ENCODE data around the gene OR4D2.

The OR4D2 gene

GRCh38 chr17:58184308-58184985 lies 17.7 kb downstream of the OR4D2 start (continued):
- TF ChIP-seq ZSCAN4 (tag by site-specific recombination; IDR thresholded peaks at IDR 0.05), result no peak
- TF ChIP-seq GLIS1 (tag by site-specific recombination; IDR thresholded peaks at IDR 0.05), result peak; percentile 82
- TF ChIP-seq ZNF274 (IDR thresholded peaks at IDR 0.05; ENCODE audit: low read length), result no peak
- no peak for TF ChIP-seq ZNF274 (tag by site-specific recombination; IDR thresholded peaks at IDR 0.05; ENCODE audit: borderline replicate concordance)
- TF ChIP-seq ZNF600 (tag by site-specific recombination; IDR thresholded peaks at IDR 0.05), result peak; percentile 51; the same call in 1 of the 2 replicates
- TF ChIP-seq SCRT2 (tag by site-specific recombination; IDR thresholded peaks at IDR 0.05), result peak; percentile 41; the same call in 1 of the 2 replicates
- TF ChIP-seq SP2 (tag by site-specific recombination; IDR thresholded peaks at IDR 0.05), result peak; percentile 61
- 0 out of 2 replicates have a peak, but pooled peaks have one; percentile 27 for TF ChIP-seq ZNF133 (tag by site-specific recombination; IDR thresholded peaks at IDR 0.05)

GRCh38 chr17:58184986-58185761 lies 18.4 kb downstream of the OR4D2 start:
- H3K27ac ChIP-seq (ENCODE audit: extremely low read depth, low read depth, low read length), result no peak overlapping the region
- H3K4me3 ChIP-seq (ENCODE audit: low read depth, low read length), result no peak overlapping the region
- no peaks in the 10 kb centered on the region for H3K4me1 ChIP-seq (ENCODE audit: control insufficient read depth, insufficient read depth, low read length)
- H3K9me3 ChIP-seq (ENCODE audit: control insufficient read depth, insufficient read depth, low read depth, low read length), result no peaks in the 10 kb centered on the region
- ChIA-PET CTCF (interaction anchor here (0.6 to 2.1 kb wide), 4 partner anchors 9 to 49 kb away, joined by 3 to 8 read pairs (median 6); no protein-coding TSS in a partner anchor), POLR2A (interaction anchor here (1.4 kb wide), 1 partner anchor 15 kb away, joined by 3 read pairs; no protein-coding TSS in a partner anchor)
- no peaks in the 10 kb centered on the region for H3K36me3 ChIP-seq (ENCODE audit: control insufficient read depth in 2 of 2, insufficient read depth in 1 of 2, low read length in 2 of 2)
- TF ChIP-seq ZNF791 (tag by site-specific recombination; IDR thresholded peaks at IDR 0.05), result no peak
- TF ChIP-seq ZNF830 (tag by site-specific recombination; IDR thresholded peaks at IDR 0.05; ENCODE audit: low read depth), result no peak
- TF ChIP-seq ZNF19 (tag by site-specific recombination; IDR thresholded peaks at IDR 0.05; ENCODE audit: low read depth), result no peak
- TF ChIP-seq KLF10 (tag by site-specific recombination; IDR thresholded peaks at IDR 0.05), result no peak
- no peak for TF ChIP-seq ZSCAN30 (tag by site-specific recombination; IDR thresholded peaks at IDR 0.05)
- TF ChIP-seq ZNF416 (tag by site-specific recombination; IDR thresholded peaks at IDR 0.05), result no peak
- no peak for TF ChIP-seq PRDM2 (tag by site-specific recombination; IDR thresholded peaks at IDR 0.05; ENCODE audit: borderline replicate concordance)
- no peak for TF ChIP-seq ZFHX2 (tag by site-specific recombination; conservative IDR thresholded peaks at IDR 0.05)
- no peak for TF ChIP-seq ZNF354C (tag by site-specific recombination; IDR thresholded peaks at IDR 0.05; ENCODE audit: borderline replicate concordance, low read depth)
- no peak for TF ChIP-seq ZNF266 (tag by site-specific recombination; IDR thresholded peaks at IDR 0.05; ENCODE audit: low read depth)
- no peak for TF ChIP-seq ZSCAN18 (tag by site-specific recombination; IDR thresholded peaks at IDR 0.05)
- TF ChIP-seq AEBP2 (tag by site-specific recombination; IDR thresholded peaks at IDR 0.05; ENCODE audit: borderline replicate concordance), result no peak
- no peak for TF ChIP-seq BCL11A (tag by site-specific recombination; IDR thresholded peaks at IDR 0.05; ENCODE audit: low read depth)
- no peak for TF ChIP-seq HOXA7 (CRISPR knock-in tag; IDR thresholded peaks at IDR 0.05; ENCODE audit: borderline replicate concordance)
- no peak for TF ChIP-seq GFI1B (tag by site-specific recombination; IDR thresholded peaks at IDR 0.05)
- TF ChIP-seq ZBTB26 (tag by site-specific recombination; optimal IDR thresholded peaks at IDR 0.05), result no peak

Measured in HEK293 (cell line).